ENCODE data around the gene SERPINA12. TPM values are rescaled to one million over a fixed set of nuclear protein-coding genes. Genes with fewer than 3 reads are reported as not detected.

Gene SERPINA12
- total RNA-seq, 1 experiment from 2014 or later, result not detected

DNA sequence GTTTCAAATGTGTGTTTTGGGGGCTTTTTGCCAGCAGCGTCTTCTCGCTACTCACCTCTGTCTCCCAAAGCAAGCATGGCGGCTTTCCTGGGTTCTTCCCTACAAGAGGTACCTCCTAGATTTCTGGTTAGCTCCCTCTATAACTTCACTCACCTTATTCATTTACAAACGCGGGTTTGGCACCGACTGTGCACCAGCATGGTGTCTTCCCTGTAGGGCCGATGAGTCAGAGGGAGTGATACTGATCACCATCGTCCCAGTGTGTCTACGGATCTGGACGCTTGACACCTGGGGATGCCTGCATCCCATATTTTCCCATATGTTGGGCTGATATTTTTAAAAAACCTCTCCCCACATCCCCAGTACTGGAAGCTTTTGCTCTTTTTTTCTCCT is 8.0 kb upstream of the SERPINA12 start:
- H3K4me3 Mint-ChIP-seq, result no peak overlapping the region
- TF ChIP-seq CTCF (conservative IDR thresholded peaks at IDR 0.05), result no peak
- Histone ChIP-seq H2BK120ac (ENCODE audit: low read depth, low read length, poor library complexity, severe bottlenecking) (no peak overlapping the region), H3K27me3 (ENCODE audit: insufficient read depth, low read length) (no peaks in the 10 kb centered on the region), H3K4me2 (ENCODE audit: insufficient read depth, insufficient read length, low read length) (no peak overlapping the region), H3K27ac (ENCODE audit: insufficient read length, low read depth, low read length) (no peak overlapping the region), H3T11ph (ENCODE audit: low read length) (no peak overlapping the region), H4K8ac (replicated peaks; ENCODE audit: insufficient read length, low read depth, low read length) (no peak overlapping the region), H2AFZ (ENCODE audit: low read length) (no peak overlapping the region), H3K79me1 (ENCODE audit: insufficient read depth, low read depth, low read length, poor library complexity, severe bottlenecking) (no peaks in the 10 kb centered on the region), H3K9me3 (ENCODE audit: control insufficient read depth, low read depth, low read length) (no peaks in the 10 kb centered on the region), H2BK12ac (ENCODE audit: insufficient read length, low read depth, low read length) (no peak overlapping the region), H3K9ac (ENCODE audit: extremely low read depth, insufficient read length, low read length) (no peak overlapping the region), H4K5ac (ENCODE audit: insufficient read length, low read depth, low read length) (no peak overlapping the region), H3K56ac (ENCODE audit: insufficient read length, low read depth, low read length) (no peak overlapping the region), H3K18ac (ENCODE audit: insufficient read length, low read depth, low read length) (no peak overlapping the region), H3K23me2 (ENCODE audit: insufficient read length, low read depth, low read length, poor library complexity, severe bottlenecking) (no peaks in the 10 kb centered on the region), H3K14ac (ENCODE audit: insufficient read depth, low read length) (no peak overlapping the region), H3K79me2 (ENCODE audit: insufficient read depth, low read length) (no peaks in the 10 kb centered on the region), H4K91ac (ENCODE audit: insufficient read length, low read depth, low read length) (no peak overlapping the region), H4K20me1 (ENCODE audit: control insufficient read depth, insufficient read depth, insufficient read length) (no peaks in the 10 kb centered on the region), H2BK5ac (ENCODE audit: insufficient read length, low read length) (no peak overlapping the region), H3K4ac (ENCODE audit: low read depth, low read length) (no peak overlapping the region), H3K23ac (ENCODE audit: insufficient read length, low read depth, low read length) (no peak overlapping the region), H2BK15ac (ENCODE audit: low read depth, low read length) (no peak overlapping the region), H2AK5ac (ENCODE audit: insufficient read length, low read length) (no peak overlapping the region), H3K4me1 (ENCODE audit: insufficient read depth, low read length) (peaks cover 8% of the 10 kb centered on the region; the same call in 1 of the 2 replicates), H2BK20ac (ENCODE audit: low read depth, low read length, poor library complexity, severe bottlenecking) (no peak overlapping the region)
- no peak overlapping the region for H3K27ac Mint-ChIP-seq
- peaks cover 13% of the 10 kb centered on the region for H3K27me3 Mint-ChIP-seq (ENCODE audit: low read depth)
- DNase-seq, result no peak
- H3K9me3 Mint-ChIP-seq, result peaks cover 9 to 11% of the 10 kb centered on the region in 2 experiments
- H3K4me1 Mint-ChIP-seq, result peaks cover 14 to 23% of the 10 kb centered on the region in 2 experiments
- peaks cover 0 to 15% (median 2%) of the 10 kb centered on the region in 3 experiments; a peak in 4 of 7 replicates for H3K36me3 Mint-ChIP-seq (ENCODE audit: insufficient read depth in 1 of 3, low read depth in 3 of 3)
- no CpG with 5 or more reads among the region's 10 CpGs for WGBS (ENCODE audit: extremely low coverage, insufficient read length, low lambda C conversion rate)

Measured in H9 (cell line).